Measurements from ENCODE around the gene CARMIL3.

The CARMIL3 gene

DNA sequence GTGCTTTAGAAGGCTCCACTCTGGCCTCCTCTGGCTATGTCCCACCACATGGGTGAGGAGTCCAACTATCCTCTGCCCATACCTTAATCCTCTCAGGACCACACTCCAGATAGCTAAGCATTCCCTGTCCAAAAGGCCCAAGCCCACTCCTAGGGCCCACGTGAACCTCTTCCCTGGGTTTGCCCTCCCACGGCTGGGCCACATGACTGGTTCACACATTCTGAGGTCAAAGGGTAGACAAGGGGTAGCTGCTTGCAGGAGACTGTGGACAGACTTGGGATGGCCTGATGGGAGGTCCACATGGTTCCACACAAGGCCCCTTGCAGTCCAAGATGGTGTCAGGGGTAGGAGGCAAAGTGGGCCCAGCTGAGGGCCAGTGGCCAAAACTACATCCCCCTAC is 36.3 kb downstream of the CARMIL3 start:
- Mint-ChIP-seq H3K36me3 (no peaks in the 10 kb centered on the region), H3K4me3 (no peak overlapping the region), H3K4me1 (peaks cover 9% of the 10 kb centered on the region), H3K27ac (no peak overlapping the region), H3K9me3 (no peaks in the 10 kb centered on the region)
- DNase-seq (ENCODE audit: low spot score in 2 of 2) (no peak), ATAC-seq (no peak)

DNA sequence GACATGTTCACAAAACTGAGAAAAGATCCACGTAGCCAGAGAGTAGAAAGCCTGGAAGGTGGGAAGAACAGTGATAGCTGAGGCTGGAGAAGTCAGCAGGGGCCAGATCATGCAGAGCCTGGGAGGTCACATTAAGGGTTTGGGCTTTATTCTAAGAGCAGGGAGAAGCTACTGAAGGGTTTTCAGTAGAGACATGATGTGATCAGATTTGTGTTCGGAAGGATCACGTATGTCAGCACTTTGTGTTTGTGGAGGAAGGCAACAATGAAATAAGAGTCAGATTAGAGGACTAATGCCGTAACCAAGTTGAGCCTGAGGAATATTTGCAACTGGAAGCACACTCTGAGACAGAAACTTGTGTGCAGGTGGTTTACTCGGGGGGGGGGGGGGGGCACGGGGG is 38.1 kb downstream of the CARMIL3 start:
- H3K4me3 Mint-ChIP-seq, result no peak overlapping the region
- H3K4me1 Mint-ChIP-seq, result peaks cover 19% of the 10 kb centered on the region
- ATAC-seq, result no peak
- H3K9me3 Mint-ChIP-seq, result no peaks in the 10 kb centered on the region
- H3K36me3 Mint-ChIP-seq, result peaks cover 7% of the 10 kb centered on the region
- peak overlapping the region; percentile 6 for H3K27ac Mint-ChIP-seq
- no peak for DNase-seq (ENCODE audit: low spot score in 2 of 2)

DNA sequence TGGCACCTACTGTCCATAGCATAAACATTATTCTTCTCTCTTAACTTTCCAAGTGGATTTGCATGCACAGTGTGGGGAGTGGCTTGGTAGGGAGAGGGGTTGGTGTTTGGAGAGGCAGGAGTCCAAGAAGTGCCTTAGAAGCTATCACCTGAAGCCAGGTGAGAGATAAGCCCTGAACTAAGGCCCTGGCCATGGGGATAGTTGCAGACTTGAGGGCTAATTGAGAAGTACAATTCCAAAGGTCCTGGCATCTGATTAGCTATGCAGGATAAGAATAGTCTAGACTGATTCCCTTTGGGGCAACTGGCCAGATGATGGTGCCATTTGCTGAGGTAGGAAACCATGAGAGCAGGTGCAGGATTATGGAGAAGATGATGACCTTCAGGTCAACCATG is 40.3 kb downstream of the CARMIL3 start:
- H3K36me3 Mint-ChIP-seq, result peaks cover 29% of the 10 kb centered on the region
- H3K9me3 Mint-ChIP-seq, result no peaks in the 10 kb centered on the region
- no peak overlapping the region for H3K27ac Mint-ChIP-seq
- peaks cover 39% of the 10 kb centered on the region for H3K4me1 Mint-ChIP-seq
- no peak for ATAC-seq
- no peak for DNase-seq (ENCODE audit: low spot score in 2 of 2)
- peak overlapping the region; percentile 95 for H3K4me3 Mint-ChIP-seq

DNA sequence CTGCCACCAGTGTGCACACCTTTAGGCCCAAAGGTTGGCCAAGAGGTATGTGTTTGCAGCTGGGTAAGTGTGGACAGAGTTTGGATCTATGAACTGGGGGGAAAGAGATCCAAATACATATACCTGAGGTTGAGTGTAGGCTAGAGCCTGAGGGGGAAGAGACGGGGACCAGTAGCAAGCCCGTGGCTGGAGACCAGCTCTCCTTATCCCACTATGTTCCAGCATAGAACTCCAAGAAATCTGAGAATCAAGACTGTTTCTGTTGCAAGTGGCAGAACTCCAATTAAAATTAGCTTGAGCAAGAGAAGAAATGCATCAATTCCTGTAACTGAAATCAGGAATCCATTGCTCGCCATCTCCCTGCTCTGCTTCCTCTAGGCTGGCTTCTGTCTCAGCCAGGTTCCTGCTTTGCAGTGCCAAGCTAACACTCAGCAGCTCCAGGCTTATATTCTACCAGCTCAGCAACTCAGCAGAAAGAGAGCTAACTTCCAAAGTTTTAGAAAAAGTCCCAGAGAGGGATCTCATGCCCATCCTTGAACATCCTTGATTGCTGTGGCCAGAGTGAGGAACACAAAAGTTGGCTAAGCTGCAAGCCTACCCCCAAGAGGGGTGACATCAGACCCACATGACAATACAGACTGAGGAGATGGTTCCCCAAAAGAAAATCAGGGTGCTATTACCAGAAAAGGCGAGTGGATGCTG is 40.8 kb downstream of the CARMIL3 start:
- Mint-ChIP-seq H3K4me1 (peaks cover 39% of the 10 kb centered on the region), H3K27ac (peak overlapping the region; percentile 98), H3K9me3 (no peaks in the 10 kb centered on the region), H3K36me3 (peaks cover 35% of the 10 kb centered on the region), H3K4me3 (peak overlapping the region; percentile 95)
- DNase-seq (ENCODE audit: low spot score in 2 of 2) (no peak), ATAC-seq (no peak)

DNA sequence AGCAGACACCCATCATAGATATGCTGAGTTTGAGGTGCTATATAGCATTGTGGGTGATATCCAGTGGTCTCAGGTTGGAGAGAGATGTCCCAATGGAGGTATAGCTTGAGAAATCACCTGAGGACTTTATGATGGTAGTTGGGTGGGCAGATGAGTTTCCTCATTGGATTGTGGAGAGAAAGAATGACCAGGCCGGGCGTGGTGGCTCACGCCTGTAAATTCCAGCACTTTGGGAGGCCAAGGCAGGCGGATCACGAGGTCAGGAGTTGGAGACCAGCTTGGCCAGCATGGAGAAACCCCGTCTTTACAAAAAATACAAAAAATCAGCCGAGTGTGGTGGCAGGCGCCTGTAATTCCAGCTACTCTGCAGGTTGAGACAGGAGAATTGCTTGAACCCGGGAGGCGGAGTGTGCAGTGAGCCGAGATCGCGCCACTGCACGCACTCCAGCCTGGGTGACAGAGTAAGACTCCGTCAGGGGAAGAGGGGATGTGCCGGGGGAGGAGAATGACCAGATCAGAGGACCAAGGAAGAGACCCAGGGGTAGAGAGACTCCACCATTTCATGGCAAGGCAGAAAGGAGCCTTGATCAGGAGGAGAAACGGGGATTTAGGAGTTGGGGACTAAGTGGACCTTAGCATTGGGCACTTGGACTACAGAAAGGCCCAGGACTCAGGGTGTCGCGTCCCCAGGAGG is 41.5 kb downstream of the CARMIL3 start:
- peaks cover 42% of the 10 kb centered on the region for H3K36me3 Mint-ChIP-seq
- H3K27ac Mint-ChIP-seq, result peak overlapping the region; percentile 98
- DNase-seq (ENCODE audit: low spot score in 2 of 2), result no peak
- peak overlapping the region; percentile 95 for H3K4me3 Mint-ChIP-seq
- ATAC-seq, result no peak
- peaks cover 39% of the 10 kb centered on the region for H3K4me1 Mint-ChIP-seq
- H3K9me3 Mint-ChIP-seq, result no peaks in the 10 kb centered on the region

DNA sequence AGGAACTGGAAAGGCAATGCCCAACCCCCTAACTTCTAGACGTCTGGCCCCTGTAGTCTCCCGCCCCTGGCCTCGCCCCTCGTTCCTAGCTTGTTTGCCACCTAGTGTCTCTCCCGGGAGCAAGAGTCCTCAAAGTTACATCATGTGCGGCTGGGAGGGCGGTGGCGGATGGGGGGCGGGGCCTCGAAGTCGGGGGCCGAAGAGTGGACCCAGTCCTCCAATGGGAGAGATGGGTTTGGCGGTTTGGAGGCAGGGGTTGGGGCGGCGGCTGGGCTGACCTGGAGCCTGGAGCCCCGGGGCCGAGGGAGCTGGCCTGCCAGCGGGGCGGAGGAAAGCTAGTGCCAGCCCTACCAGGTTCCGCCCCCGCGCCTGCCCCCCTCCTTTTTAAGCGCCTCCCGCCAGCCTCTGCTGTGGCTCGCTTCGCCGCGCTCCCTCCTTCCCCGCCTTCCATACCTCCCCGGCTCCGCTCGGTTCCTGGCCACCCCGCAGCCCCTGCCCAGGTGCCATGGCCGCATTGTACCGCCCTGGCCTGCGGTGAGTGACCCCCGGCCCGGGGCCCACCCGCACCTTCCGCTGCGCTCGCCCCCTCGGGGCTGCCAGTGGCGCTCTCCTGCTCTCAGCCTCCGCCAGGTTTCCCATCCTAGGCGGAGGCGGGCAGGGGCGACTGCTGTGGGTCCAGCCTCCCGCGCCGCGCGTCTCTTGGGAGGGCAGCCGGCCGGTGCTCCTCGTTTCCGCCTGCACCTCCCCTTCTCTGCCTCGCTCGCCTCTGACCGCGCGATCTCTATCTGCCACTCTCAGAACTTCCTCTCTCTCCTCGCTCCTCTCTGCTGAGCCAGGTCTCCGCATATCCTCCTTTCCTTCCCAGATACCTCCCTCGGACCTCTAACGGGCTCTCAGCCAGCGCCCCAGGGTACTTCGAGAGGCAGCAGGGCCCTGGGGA is 42.4 kb downstream of the CARMIL3 start, which contains the start of gene PCK2:
TSS of gene PCK2 (plus strand) at position 411 of the 940 bp plus-strand sequence. CDS start at position 506, 95 bp downstream.
- Mint-ChIP-seq H3K4me1 (peaks cover 39% of the 10 kb centered on the region), H3K9me3 (no peaks in the 10 kb centered on the region), H3K4me3 (peak within 1 kb of the TSS; percentile 95), H3K27ac (peak within 1 kb of the TSS; percentile 98), H3K36me3 (peaks cover 50% of the 10 kb centered on the region)
- ATAC-seq (peak; percentile 75), DNase-seq (ENCODE audit: low spot score in 2 of 2) (peak; percentile 64 to 92)

DNA sequence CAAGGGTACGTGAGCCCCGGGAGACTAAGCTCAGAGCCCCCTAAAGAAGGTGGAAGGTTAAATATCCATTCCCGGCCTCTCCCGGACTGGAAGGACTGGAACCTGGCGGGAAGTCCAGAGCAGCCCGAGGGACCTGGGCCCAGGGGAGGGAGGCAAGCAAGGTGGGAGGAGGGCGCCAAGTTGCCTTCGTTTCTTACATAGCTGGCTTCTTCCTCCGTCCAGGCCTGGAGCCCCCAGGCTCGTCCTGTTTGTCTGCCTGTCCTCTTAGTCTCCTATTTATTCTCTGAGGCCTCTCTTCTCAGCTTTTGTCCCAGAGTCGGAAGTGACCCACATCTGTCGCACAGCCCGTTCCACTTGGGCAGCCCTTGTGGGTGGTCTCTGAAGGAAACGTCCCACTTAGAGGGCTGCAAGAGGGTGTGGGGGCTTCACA is 43.0 kb downstream of the CARMIL3 start:
- DNase-seq (ENCODE audit: low spot score in 2 of 2) (peak in 1 of 2 donors; percentile 62), ATAC-seq (no peak)
- H3K9me3 Mint-ChIP-seq, result no peaks in the 10 kb centered on the region
- H3K36me3 Mint-ChIP-seq, result peaks cover 56% of the 10 kb centered on the region
- H3K4me3 Mint-ChIP-seq, result peak overlapping the region; percentile 95
- H3K4me1 Mint-ChIP-seq, result peaks cover 39% of the 10 kb centered on the region
- peak overlapping the region; percentile 98 for H3K27ac Mint-ChIP-seq

DNA sequence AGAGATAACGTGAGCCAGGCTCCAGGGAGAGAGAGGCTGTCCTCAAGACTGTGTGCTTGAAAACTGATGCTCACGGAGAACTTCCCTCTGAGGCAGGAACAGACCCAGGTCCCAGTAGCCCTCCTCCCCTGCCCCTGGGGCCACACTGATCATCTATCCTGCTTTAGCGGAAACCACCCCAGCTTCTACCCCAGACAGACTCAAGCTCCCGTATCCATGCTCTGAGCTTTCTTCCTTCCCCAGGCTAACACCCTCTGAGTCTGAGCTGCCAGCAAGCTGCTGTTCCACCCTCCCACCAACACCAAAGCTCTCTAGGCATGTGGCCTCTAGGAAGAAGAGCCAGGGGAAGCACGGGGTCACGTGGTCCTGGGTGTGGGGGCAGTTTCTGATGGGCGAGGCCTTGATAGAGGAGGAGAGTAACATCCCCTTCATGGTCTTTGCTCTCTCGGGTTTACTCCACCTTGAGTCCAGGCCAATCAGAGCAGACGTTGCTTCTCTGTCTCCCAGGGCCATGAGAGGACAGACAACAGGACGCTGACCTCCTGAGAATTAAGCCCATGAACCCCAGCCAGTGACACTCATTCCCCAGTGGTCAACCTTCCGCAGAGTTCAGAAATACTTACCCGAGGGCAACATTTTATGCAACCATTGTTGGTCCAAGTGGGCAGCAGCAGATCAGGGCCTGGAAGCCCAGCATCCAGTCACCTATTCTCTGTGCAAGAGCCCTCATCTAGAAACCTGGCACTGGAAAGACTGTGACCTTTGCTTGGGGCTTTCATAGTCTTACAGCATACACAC is 43.7 kb downstream of the CARMIL3 start:
- Mint-ChIP-seq H3K9me3 (no peaks in the 10 kb centered on the region), H3K4me1 (peaks cover 36% of the 10 kb centered on the region), H3K4me3 (peak overlapping the region; percentile 95), H3K27ac (peak overlapping the region; percentile 98), H3K36me3 (peaks cover 62% of the 10 kb centered on the region)
- DNase-seq (ENCODE audit: low spot score in 2 of 2), result peak; percentile 46 to 87
- ATAC-seq, result peak; percentile 78

DNA sequence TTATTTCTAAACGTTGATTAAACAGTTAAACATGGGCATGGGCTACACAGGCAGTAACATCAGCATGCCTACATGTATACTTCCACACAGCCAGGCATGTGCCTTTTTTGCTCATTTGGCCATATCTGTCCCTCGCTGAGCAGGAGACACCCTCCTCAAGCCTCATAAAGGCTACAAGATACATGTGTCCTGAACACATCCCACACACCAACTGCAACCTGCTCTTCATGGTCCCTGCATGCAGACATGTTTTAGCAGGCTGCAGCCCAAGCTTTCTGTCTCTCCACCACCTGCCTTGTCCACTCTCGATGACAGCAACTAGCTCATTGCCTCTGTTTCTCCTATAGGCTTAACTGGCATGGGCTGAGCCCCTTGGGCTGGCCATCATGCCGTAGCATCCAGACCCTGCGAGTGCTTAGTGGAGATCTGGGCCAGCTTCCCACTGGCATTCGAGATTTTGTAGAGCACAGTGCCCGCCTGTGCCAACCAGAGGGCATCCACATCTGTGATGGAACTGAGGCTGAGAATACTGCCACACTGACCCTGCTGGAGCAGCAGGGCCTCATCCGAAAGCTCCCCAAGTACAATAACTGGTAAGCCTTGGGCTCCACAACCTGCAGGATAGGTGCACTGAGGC is 44.9 kb downstream of the CARMIL3 start:
- Mint-ChIP-seq H3K4me1 (peaks cover 33% of the 10 kb centered on the region), H3K27ac (peak overlapping the region; percentile 98), H3K36me3 (peaks cover 74% of the 10 kb centered on the region), H3K4me3 (peak overlapping the region; percentile 95), H3K9me3 (no peaks in the 10 kb centered on the region)
- ATAC-seq, result no peak
- DNase-seq (ENCODE audit: low spot score in 2 of 2), result no peak

DNA sequence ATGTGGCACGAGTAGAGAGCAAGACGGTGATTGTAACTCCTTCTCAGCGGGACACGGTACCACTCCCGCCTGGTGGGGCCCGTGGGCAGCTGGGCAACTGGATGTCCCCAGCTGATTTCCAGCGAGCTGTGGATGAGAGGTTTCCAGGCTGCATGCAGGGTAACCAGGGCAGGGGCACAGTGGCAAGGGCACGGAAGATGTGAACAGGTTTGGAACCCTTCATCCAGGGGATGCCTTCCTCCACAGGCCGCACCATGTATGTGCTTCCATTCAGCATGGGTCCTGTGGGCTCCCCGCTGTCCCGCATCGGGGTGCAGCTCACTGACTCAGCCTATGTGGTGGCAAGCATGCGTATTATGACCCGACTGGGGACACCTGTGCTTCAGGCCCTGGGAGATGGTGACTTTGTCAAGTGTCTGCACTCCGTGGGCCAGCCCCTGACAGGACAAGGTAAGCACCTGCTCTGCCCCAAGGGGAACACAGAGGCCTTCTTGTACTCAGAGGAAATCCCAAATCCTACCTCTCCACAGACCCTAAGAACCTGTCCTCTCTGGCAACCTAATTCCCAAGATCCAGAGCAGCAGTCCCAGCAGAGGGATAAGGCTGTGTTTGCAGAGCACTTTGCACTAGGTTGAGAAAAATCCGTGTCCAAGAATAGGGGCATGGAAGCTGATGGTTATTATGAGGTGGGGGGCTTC is 46.6 kb downstream of the CARMIL3 start:
- no peak for ATAC-seq
- H3K36me3 Mint-ChIP-seq, result peaks cover 90% of the 10 kb centered on the region
- no peak overlapping the region for H3K4me3 Mint-ChIP-seq

DNA sequence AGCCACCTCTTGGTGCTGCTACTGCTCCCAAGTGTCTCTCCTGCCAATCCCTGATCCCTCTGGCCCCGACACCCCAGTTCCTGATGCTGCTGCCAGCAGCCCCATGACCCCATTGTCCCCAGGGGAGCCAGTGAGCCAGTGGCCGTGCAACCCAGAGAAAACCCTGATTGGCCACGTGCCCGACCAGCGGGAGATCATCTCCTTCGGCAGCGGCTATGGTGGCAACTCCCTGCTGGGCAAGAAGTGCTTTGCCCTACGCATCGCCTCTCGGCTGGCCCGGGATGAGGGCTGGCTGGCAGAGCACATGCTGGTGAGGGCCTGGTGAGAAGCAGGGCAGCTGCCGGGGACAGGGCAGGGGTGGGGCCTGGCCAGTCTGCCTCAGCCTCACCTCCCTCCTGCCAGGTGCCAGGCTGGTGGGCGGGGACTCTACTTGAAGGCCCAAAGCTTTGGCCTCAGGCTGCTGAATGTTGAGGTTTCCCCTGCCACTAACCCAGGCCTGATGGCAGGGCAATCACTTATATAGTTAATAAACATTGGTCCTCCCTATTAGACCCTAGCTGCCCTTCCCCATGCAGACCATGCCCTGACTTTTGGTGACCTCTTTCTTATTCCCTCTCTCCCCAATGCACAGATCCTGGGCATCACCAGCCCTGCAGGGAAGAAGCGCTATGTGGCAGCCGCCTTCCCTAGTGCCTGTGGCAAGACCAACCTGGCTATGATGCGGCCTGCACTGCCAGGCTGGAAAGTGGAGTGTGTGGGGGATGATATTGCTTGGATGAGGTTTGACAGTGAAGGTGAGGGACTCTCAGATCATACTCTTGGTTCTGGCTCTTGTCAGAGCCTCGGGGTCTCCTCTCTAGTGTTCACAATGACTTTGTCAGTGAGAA is 47.4 kb downstream of the CARMIL3 start:
- no peaks in the 10 kb centered on the region for H3K9me3 Mint-ChIP-seq
- peaks cover 97% of the 10 kb centered on the region for H3K36me3 Mint-ChIP-seq
- no peak for ATAC-seq
- H3K4me1 Mint-ChIP-seq, result peaks cover 22% of the 10 kb centered on the region
- peak overlapping the region; percentile 60 for H3K27ac Mint-ChIP-seq
- no peak for DNase-seq (ENCODE audit: low spot score in 2 of 2)
- H3K4me3 Mint-ChIP-seq, result no peak overlapping the region

More for the DNA sequence above, 46.6 kb downstream of the CARMIL3 start:
- DNase-seq (ENCODE audit: low spot score in 2 of 2), result no peak
- Mint-ChIP-seq H3K4me1 (peaks cover 27% of the 10 kb centered on the region), H3K27ac (no peak overlapping the region), H3K9me3 (no peaks in the 10 kb centered on the region)

DNA sequence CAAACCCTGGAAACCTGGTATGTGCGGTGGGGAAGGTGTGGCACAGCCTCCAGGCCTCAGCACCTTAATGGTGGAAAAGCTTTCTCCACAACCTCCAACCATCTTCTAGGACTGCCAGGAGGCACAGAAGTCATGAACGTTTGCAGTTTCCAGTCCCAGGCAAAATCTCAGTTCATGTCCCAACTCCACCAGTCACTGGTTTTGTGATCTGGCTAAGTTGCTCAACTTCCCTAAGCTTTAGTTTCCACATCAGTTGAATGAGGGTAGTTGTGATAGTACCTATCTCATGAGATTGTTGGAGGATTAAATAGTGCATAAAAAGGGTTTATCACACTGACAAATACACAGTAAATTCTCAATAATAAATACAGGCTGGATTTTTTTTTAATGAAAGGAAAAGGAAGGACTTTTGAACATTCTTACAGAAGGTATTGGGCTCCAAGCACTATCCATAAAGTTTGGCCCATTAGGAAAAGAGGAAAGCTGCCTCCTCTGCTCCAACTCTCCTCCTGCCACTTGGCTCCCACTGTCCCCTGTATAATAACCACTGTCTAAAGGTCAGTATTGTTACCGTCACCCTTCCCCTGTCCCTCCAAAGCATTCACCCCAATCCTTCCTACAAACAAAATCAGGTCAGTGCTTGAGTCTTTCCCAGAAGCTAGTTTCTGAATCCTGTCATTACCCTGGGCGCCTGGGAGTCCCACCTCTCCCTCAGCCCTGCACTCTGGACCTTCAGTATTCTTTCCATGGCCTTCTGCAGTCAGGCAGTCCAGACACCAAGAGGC is 48.6 kb downstream of the CARMIL3 start:
- peaks cover 93% of the 10 kb centered on the region for H3K36me3 Mint-ChIP-seq
- no peaks in the 10 kb centered on the region for H3K9me3 Mint-ChIP-seq
- DNase-seq (ENCODE audit: low spot score in 2 of 2) (no peak), ATAC-seq (no peak)
- peaks cover 15% of the 10 kb centered on the region for H3K4me1 Mint-ChIP-seq
- no peak overlapping the region for H3K4me3 Mint-ChIP-seq
- peak overlapping the region; percentile 10 for H3K27ac Mint-ChIP-seq
